Neuron (in vitro differentiated cells): Measurements from ENCODE around the gene MYO1A.
"Not testable (repeated sequence)": the region's sequence is repeated elsewhere in the genome, so short reads cannot be mapped to it uniquely, and the experiment has no call there.

Experiments used
- H2AFZ ChIP-seq: one replicate; pipeline ENCODE4 v1.6.1; 2013; ENCODE audit warnings: low read depth, mild to moderate bottlenecking, inconsistent platforms, low read length, moderate library complexity
- H3K27me3 ChIP-seq: one replicate; pipeline ENCODE4 v1.6.1; 2013; ENCODE audit warnings: low read length; ENCODE audit not compliant: insufficient read depth
- H3K36me3 ChIP-seq: one replicate; pipeline ENCODE4 v1.6.1; 2013; ENCODE audit warnings: low read length; ENCODE audit not compliant: insufficient read depth
- H3K4me1 ChIP-seq: one replicate; pipeline ENCODE4 v1.6.1; 2013; ENCODE audit warnings: low read length; ENCODE audit not compliant: insufficient read depth
- H3K4me3 ChIP-seq: 2 replicates; pipeline ENCODE4 v1.5.1; 2013; ENCODE audit warnings: mild to moderate bottlenecking, low read length, moderate library complexity
- H3K9me3 ChIP-seq: one replicate; pipeline ENCODE4 v1.6.1; 2013; ENCODE audit warnings: low read length

Gene MYO1A

GRCh38 chr12:57078519-57079404, 28.8 kb upstream of the MYO1A start, which contains the start of gene NEMP1:
TSS of gene NEMP1 (minus strand) at chr12:57078791. CDS start at chr12:57078745, 46 bp downstream.
- no peaks in the 10 kb centered on the region for H3K9me3 ChIP-seq
- H3K27me3 ChIP-seq = no peaks in the 10 kb centered on the region
- peak within 1 kb of the TSS; percentile 70 for H3K4me3 ChIP-seq

DNA sequence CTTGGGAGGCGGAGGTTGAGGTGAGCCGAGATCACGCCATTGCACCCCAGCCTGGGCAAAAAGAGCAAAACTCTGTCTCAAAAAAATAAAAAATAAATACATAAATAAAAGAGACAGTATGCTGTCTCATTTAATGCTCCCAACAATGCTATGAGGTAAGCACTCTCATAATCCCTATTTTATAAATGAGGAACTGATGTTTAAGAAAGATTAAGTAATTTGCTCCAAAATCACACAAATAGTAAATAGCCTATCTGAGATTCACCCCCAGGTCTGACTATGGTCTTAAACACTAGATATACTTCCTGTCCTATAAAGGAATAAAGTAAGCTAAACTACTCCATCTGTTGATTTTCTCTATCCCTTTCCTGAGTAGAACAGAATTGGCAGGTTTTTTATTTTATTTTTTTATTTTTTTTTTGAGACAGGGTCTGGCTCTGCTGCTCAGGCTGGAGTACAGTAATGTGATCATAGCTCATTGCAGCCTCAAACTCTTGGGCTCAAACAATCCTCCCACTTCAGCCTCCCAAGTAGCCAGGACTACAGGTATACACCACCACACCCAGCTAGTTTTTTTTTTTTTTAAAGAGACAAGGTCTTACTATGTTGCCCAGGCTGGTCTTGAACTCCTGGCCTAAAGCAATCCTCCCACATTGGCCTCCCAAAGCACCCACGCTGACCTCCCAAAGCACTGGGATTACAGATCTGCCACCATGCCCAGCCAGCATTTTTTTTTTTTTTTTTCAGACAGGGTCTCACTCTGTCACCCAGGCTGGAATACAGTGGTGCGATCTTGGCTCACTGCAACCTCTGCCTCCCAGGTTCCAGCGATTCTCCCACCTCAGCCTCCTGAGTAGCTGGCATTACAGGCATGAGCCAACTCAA, 23.9 kb upstream of the MYO1A start:
- not testable (repeated sequence) for H3K4me3 ChIP-seq, H3K27me3 ChIP-seq, H2AFZ ChIP-seq, H3K9me3 ChIP-seq, H3K4me1 ChIP-seq
- peaks cover 29% of the 10 kb centered on the region for H3K36me3 ChIP-seq

More at GRCh38 chr12:57078519-57079404, 28.8 kb upstream of the MYO1A start, which contains the start of gene NEMP1:
- peak within 1 kb of the TSS; percentile 51 for H2AFZ ChIP-seq
- H3K36me3 ChIP-seq = no peaks in the 10 kb centered on the region
- peaks cover 4% of the 10 kb centered on the region for H3K4me1 ChIP-seq

DNA sequence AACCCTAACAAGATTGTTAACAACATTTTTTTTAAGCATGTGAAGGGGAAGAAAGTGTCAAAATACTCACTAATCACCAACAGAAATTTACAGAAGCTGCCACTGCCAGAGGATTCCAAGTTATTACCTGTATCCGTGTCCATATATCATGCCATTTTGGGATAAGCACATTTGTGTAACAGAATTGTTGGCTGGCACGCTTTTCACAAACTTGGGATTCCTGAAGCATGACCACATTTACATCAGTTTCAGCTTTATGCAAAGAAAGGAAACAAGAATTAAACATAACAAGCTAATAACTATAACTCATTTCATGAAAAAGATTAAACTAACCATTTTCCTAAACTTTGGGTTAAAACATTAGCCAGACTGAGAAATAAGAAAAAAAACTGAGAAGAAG, 22.7 kb upstream of the MYO1A start:
- peaks cover 8% of the 10 kb centered on the region for H3K4me1 ChIP-seq
- no peak overlapping the region for H3K4me3 ChIP-seq
- peaks cover 34% of the 10 kb centered on the region for H3K36me3 ChIP-seq
- H3K27me3 ChIP-seq = no peaks in the 10 kb centered on the region
- H3K9me3 ChIP-seq = no peaks in the 10 kb centered on the region
- no peak overlapping the region for H2AFZ ChIP-seq

DNA sequence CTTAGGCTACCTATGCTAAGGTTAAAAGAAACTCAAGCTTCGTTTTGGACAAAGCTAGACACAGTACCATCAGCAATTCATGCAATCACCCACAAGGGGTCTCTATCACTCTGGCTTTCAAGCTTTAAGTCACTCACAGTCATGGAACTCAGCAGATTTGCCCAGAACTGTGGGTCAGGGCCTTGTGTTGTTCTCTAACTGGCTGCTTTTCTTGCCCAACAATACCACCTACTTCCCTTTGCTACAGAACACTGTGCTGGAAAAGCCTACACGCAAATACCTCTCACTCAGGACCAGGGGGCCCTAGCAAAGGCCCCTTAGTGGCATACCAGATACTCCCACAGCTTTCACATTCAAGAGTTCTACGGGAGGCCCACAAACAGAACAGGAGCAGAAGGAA, 19.6 kb upstream of the MYO1A start:
- peaks cover 43% of the 10 kb centered on the region for H3K36me3 ChIP-seq
- no peaks in the 10 kb centered on the region for H3K27me3 ChIP-seq
- H2AFZ ChIP-seq = no peak overlapping the region
- peaks cover 5% of the 10 kb centered on the region for H3K4me1 ChIP-seq
- no peak overlapping the region for H3K4me3 ChIP-seq
- H3K9me3 ChIP-seq = no peaks in the 10 kb centered on the region

- Histone ChIP-seq H3K36me3 (peaks cover 53% of the 10 kb centered on the region), H3K9me3 (no peaks in the 10 kb centered on the region), H3K27me3 (no peaks in the 10 kb centered on the region), H3K4me1 (peaks cover 5% of the 10 kb centered on the region), H3K4me3 (no peak overlapping the region), H2AFZ (no peak overlapping the region)
These were observed 16.3 kb upstream of the MYO1A start for GRCh38 chr12:57066245-57066644.

DNA sequence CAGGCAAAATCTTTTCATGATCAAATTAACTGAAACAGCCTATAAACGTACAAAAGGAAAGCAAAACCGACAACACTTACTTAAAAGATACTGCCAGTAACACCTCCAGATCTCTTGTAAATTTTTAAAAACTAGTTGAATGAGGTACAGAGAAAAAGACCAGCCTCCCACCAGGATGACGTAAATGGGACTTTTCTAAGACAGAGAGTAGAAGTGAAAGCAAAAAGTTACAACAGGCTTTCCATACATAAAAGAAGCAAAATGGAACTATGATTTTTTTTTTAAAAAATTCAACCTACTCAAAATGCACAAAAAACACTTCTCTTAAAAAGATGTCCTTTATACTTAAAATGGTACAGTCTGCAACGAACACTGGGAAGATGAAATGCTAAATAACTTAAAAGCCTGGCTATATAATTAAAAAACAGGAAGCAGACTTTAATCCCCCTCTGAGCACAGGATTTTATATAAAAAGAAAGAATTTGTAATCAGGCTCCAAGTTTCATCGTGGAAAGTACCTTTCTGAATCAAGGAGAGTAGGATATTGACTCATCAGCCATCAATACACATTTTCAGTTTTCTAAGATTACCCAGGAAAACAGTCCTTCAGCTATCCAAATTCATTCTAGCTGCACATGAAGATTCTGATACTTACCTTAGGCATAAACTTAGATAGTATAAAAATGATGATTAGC, 14.2 kb upstream of the MYO1A start:
- H3K4me1 ChIP-seq = no peaks in the 10 kb centered on the region
- no peaks in the 10 kb centered on the region for H3K27me3 ChIP-seq
- no peak overlapping the region for H3K4me3 ChIP-seq
- peaks cover 55% of the 10 kb centered on the region for H3K36me3 ChIP-seq
- no peaks in the 10 kb centered on the region for H3K9me3 ChIP-seq
- H2AFZ ChIP-seq = no peak overlapping the region

GRCh38 chr12:57058454-57058853, 8.5 kb upstream of the MYO1A start:
- no peak overlapping the region for H3K4me3 ChIP-seq
- peaks cover 64% of the 10 kb centered on the region for H3K36me3 ChIP-seq
- H2AFZ ChIP-seq = no peak overlapping the region

GRCh38 chr12:57057067-57057751, 7.3 kb upstream of the MYO1A start:
- Histone ChIP-seq H3K36me3 (peaks cover 56% of the 10 kb centered on the region), H2AFZ (no peak overlapping the region), H3K4me1 (peaks cover 10% of the 10 kb centered on the region), H3K27me3 (no peaks in the 10 kb centered on the region), H3K9me3 (no peaks in the 10 kb centered on the region), H3K4me3 (no peak overlapping the region)

More at GRCh38 chr12:57058454-57058853, 8.5 kb upstream of the MYO1A start:
- no peaks in the 10 kb centered on the region for H3K9me3 ChIP-seq
- peaks cover 10% of the 10 kb centered on the region for H3K4me1 ChIP-seq
- no peaks in the 10 kb centered on the region for H3K27me3 ChIP-seq

DNA sequence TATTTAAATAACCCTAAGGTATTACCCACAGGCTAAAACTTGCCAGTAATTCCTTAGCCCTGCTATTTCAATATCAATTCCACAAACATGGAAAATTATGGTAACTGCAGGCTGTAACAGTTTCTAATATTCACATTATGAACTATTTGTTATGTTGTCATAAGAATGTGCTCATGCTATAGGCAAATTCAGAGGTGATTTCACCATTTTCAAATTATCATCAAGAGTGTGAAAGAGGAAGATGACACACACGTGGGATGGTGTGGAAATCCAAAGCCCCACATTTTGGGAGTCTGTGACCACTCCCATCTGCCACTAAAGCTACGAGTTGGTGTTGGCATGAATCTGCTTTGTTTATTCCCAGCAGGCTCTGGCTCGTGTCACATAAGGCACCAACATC, 5.9 kb upstream of the MYO1A start:
- H3K27me3 ChIP-seq = no peaks in the 10 kb centered on the region
- no peak overlapping the region for H3K4me3 ChIP-seq
- peaks cover 51% of the 10 kb centered on the region for H3K36me3 ChIP-seq
- H3K4me1 ChIP-seq = peaks cover 10% of the 10 kb centered on the region
- H3K9me3 ChIP-seq = no peaks in the 10 kb centered on the region
- no peak overlapping the region for H2AFZ ChIP-seq

DNA sequence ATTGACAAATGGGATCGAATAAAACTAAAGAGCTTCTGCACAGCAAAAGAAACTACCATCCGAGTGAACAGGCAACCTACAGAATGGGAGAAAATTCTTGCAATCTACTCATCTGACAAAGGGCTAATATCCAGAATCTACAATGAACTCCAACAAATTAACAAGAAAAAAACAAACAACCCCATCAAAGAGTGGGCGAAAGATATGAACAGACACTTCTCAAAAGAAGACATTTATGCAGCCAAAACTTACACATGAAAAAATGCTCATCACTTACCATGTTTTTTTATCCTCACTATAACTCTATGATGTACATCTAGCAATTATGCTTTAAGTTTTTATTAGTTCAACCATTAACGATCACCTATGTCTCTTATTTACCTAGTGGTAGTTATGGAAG, 4.0 kb upstream of the MYO1A start:
- H3K9me3 ChIP-seq, H3K27me3 ChIP-seq, H3K4me3 ChIP-seq, H3K4me1 ChIP-seq, H2AFZ ChIP-seq: not testable (repeated sequence)
- peaks cover 32% of the 10 kb centered on the region for H3K36me3 ChIP-seq

GRCh38 chr12:57053146-57053545, 3.2 kb upstream of the MYO1A start:
- not testable (repeated sequence) for H3K4me1 ChIP-seq, H2AFZ ChIP-seq, H3K27me3 ChIP-seq, H3K4me3 ChIP-seq, H3K9me3 ChIP-seq
- H3K36me3 ChIP-seq = peaks cover 24% of the 10 kb centered on the region

- Histone ChIP-seq H3K4me3 (no peak overlapping the region), H3K4me1 (no peaks in the 10 kb centered on the region), H2AFZ (no peak overlapping the region), H3K27me3 (no peaks in the 10 kb centered on the region), H3K36me3 (peaks cover 6% of the 10 kb centered on the region), H3K9me3 (no peaks in the 10 kb centered on the region)
These were observed 1.1 kb upstream of the MYO1A start for GRCh38 chr12:57051011-57051410.
